HG03045 (cell line): Measurements from ENCODE around the gene IGF1.

Experiments used
- ATAC-seq: cut with Tn5 transposase; IDR thresholded peaks from one replicate; pipeline ENCODE4 v1.9.1; 2021; ENCODE audit warnings: mild to moderate bottlenecking, moderate library complexity; ENCODE audit not compliant: unreplicated experiment

Gene IGF1

GRCh38 chr12:102497743-102498142, 17.4 kb upstream of the IGF1 start:
- no peak for ATAC-seq

GRCh38 chr12:102496591-102496990, 16.2 kb upstream of the IGF1 start:
- ATAC-seq, result no peak

- ATAC-seq, result no peak
Observed at GRCh38 chr12:102487226-102487625, 6.9 kb upstream of the IGF1 start.

- ATAC-seq, result no peak
Observed at GRCh38 chr12:102486153-102486552, 5.8 kb upstream of the IGF1 start.

GRCh38 chr12:102484428-102484958, 4.1 kb upstream of the IGF1 start:
- peak; percentile 51 for ATAC-seq

- peak; percentile 10 for ATAC-seq
Observed at GRCh38 chr12:102484017-102484416, 3.7 kb upstream of the IGF1 start.

GRCh38 chr12:102483466-102483865, 3.1 kb upstream of the IGF1 start:
- ATAC-seq, result peak; percentile 52

- no peak for ATAC-seq
Observed at GRCh38 chr12:102481705-102482425, 1.5 kb upstream of the IGF1 start.

- no peak for ATAC-seq
Observed at GRCh38 chr12:102479939-102480338, 424 bp downstream of the IGF1 start.

- ATAC-seq, result peak; percentile 29
Observed at GRCh38 chr12:102479099-102479885, 1.1 kb downstream of the IGF1 start.

- peak; percentile 52 for ATAC-seq
Observed at GRCh38 chr12:102478405-102479098, 1.8 kb downstream of the IGF1 start.

GRCh38 chr12:102475355-102475754, 5.0 kb downstream of the IGF1 start:
- ATAC-seq, result no peak

GRCh38 chr12:102474438-102475064, 5.8 kb downstream of the IGF1 start:
- ATAC-seq, result no peak

- ATAC-seq, result no peak
Observed at GRCh38 chr12:102472496-102472895, 7.9 kb downstream of the IGF1 start.

GRCh38 chr12:102471556-102471955, 8.8 kb downstream of the IGF1 start:
- no peak for ATAC-seq

- no peak for ATAC-seq
Observed at GRCh38 chr12:102470945-102471344, 9.4 kb downstream of the IGF1 start.

- no peak for ATAC-seq
Observed at GRCh38 chr12:102468261-102468915, 12.0 kb downstream of the IGF1 start.

GRCh38 chr12:102465762-102466560, 14.4 kb downstream of the IGF1 start:
- no peak for ATAC-seq

- ATAC-seq, result no peak
Observed at GRCh38 chr12:102463659-102464249, 16.6 kb downstream of the IGF1 start.
